NCI-H510A (cell line): ENCODE results near the gene TEX29.

Source experiments
- DNase-seq: peaks from one replicate; lab custom pipeline; 2025; lab: John Stamatoyannopoulos, UW

Gene TEX29

DNA sequence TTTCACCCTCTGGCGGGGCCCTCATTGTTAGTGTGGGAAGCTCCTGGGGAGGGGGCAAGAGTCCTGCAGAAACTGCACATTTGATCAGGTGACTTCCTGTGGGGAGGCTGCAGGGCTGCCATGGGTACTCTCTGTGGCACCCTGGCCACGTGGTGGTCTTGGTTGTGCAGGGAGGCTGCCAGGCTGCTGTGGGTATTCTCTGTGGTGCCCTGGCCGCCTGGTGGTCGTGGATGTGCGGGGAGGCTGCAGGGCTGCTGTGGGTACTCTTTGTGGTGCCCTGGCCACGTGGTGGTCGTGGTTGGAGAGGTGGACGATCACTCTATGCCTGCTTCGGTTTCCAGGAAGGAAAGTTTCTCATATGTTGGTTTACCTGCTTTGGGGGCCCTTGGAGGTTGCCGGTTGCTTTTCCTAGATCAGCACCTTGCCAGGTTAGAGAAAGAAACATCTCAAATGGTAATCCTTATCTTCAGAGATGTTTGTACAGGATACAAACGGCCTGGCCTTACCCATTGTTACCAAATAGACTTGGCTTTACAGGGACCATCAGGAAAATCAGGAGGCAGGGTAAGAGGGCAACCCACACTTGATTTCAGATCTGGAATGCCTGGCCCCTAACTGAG is 22.9 kb downstream of the TEX29 start:
- no peak for DNase-seq

DNA sequence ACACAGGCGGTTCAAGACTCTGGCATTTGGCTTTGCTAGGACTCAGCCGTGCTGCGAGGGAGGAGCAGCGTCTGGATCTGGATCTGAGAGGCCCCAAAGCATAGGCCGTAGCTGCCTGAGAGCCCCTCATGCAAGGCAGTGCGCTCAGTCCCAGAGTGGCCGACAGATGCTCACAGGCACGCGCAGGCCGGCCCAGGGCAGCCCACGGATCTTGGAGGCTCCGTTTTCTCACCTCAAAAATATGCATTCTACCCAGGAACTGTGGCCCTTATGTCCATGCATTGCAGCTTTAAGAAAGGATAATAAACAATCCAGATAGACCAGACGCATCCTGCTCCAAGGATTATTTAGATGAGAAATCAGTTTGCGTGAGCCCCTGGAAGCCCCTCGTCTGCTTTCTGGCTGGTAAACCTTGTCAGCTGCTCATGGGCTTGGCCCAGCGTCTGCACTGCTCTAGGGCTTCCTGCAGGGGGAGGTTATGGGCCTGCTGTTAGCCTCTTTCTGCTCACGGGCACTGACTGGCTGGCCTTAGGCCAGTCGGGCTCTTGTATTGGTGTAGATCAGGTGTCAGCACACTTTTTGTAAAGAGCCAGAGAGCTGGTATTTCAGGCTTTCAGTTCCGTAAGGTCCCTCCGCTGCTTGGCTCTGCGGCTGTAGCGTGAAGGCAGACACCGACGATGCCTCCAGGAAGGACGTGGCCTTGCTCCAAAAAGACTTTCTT is 24.2 kb downstream of the TEX29 start:
- peak; percentile 84 for DNase-seq

DNA sequence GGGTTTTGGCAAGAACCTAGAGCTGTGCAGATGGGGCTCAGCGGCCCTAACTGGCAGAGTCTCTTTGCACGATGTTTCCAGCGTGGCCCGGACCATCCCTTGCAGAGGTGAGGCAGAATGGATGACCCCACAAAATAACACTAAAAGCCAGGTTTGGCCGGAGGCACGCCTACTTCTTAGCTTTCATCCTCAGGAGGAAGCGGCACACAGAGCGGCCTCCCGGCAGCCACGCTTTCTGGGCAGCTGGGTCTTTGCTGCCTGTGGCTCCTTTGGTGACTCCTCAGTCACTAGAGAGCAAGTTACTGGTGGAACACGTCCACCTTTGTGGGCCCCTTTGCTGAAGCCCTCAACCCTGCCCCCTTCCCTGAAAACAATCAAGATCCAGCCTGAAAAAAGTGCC is 25.2 kb downstream of the TEX29 start:
- DNase-seq = no peak

DNA sequence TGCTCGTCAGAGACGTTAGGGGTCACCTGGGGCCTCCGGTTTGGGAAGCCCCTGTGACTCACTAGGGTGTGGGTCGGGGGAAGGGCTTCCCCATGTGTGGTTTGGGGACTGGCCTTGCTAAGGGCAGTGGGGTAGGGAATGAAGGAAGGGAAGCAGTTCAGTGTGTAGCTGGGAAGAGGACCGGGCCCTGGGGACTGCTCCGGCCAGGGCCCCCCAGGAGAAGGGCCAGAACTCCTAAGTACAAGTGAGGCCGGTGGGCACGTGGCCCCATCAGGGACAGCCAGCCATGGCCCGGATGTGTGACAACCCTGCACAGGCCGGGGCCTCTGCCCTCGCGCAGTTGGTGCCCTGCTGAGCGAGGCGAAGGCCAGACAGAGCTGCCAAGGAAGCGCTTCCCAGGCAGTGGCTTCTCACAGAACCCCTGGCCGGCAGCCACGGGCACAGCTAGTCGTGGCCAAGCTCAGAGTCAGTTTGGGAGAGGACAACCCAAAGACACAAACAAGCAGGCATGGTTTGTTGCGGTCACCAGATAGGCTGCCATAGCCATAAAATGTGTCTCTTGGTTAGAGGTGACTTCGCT is 25.7 kb downstream of the TEX29 start:
- DNase-seq = no peak

DNA sequence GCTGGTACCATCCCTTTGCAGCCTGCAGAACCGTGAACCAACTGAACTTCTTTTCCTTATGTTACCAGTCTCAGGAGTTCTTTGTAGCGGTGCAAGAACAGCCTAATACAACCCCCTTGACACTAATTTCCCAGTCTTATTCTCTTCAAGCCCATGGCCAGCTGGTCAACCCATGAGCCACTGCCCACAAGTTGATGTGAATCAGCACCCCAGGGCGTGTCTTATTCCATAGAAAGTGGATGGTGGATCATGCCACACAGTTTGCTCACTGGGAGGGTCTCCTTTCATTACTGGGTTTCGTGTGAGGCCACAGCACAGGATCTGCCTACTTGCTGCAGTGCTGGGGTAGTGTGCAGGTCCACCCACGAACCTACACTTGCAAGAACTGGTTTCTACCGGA is 27.0 kb downstream of the TEX29 start:
- DNase-seq = no peak

DNA sequence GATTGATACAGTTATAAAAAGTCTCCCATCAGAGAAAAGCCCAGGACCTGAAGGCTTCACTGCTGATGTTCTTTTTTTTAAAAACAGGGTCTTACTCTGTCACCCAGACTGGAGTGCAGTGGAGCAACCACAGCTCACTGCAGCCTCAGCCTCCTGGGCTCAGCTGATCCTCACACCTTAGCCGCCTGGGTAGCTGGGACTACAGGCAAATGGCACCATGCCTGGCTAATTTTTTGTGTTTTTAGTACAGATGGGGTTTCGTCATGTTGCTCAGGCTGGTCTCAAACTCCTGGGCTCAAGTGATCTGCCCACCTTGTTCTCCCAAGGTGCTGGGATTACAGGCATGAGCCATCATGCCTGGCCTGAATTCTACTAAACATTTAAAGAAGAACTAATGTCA is 33.1 kb downstream of the TEX29 start:
- no peak for DNase-seq

DNA sequence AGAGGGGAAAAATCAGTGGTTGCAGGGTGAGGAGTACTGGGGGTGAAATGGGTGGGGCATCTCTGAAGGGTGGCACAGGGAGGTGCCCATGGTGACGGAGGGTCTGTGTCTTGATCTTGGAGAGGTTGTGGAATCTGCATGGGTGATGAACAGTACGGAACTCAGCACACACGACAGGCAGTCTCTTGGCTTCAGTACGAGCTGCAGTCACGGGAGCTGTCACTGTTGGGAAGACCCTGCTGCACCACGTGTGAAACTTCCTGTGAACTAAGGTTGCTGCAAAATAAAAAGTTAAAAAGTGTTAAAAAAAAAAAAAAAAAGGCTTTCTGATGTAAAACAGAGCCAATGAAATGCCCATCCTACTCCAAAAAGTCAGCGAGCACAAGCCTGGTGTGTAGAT is 34.3 kb downstream of the TEX29 start:
- DNase-seq = no peak

DNA sequence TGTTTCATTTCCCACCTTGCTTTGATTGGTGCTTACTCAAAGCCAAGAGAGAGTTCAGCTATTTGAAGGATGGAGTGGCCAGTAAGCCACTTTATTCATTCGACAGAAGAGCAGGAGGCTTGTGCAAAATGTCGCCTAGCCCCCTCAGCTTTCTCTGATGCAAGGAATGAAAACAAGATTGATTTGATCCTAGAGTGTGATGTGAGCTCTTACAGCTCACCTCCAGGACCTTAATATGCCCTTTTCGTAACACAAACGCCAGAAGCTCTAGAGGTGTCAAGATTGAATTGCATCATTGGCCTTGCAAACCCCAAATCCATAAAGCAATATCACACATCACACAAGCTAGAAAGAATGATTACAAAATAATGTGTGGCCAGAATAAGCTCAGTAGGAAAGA is 36.4 kb downstream of the TEX29 start:
- DNase-seq = no peak

DNA sequence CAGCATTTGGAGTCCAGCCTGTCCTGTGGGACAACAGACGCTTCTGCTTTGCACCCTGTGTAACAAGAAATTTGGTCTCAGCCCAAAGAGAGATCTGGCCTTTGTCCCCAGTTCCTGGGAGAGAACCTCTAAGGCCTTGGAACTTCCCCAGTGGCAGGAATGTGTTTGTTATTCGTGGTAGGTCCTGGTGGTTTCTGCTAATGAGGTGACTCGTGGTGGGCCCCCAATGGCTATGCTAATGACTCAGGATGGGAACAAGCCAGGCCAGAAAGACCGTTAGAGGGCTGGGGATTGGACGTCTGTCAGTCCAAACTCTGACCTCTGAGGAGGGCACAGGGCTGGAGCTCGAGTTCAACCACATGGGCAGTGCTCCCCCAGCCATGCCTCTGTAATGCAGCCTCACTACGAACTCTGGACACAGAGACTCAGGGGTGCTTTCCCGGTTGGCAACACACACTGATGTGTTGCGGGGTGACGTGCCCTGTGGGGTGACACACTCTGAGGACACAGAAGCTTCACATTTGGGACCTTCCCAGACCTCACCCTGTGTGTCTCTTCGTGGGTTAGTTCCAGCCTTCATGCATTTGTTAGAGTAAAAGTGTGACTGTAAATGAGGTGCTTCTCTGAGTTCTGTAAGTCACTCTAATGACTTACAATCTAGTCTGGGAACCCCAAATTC is 38.9 kb downstream of the TEX29 start:
- DNase-seq = no peak

DNA sequence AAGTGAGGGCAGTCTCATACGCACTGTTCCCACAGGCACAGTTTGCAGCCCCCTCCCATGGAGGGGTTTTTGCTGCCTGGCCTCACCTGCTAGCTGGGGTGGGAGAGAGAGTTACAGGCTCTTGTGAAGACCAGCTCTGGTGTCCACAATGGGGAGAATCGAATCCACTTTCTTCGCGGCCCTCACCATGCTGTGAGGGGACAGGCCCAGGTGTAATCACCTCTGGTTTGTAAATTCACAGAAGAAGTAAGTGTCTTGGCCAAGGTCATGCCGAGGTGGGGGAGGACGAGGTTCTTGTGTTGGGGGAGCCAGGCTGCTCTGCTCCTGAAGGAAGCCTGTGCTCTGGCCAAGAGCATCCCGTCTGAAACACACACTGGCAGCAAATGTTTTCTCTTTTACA is 39.5 kb downstream of the TEX29 start:
- no peak for DNase-seq

DNA sequence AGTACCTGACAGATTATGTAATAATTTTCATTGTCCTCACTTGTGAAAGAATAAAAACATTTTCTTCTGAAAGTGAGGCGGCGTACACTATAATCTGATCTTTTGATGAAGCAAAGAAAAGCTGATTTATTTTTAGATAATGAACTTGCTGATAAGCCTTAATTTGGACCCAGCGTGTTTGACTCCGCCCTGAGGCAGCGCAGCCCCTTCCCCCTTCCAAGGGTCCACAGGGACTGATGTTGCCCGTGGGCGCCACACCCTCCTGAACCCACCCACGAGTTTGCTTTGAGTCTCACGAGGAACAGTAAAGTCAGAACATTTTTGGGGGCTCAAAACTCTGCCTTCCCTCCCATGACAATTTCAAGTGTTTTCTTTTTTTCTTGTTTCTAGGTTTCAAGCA is 40.0 kb downstream of the TEX29 start:
- no peak for DNase-seq

DNA sequence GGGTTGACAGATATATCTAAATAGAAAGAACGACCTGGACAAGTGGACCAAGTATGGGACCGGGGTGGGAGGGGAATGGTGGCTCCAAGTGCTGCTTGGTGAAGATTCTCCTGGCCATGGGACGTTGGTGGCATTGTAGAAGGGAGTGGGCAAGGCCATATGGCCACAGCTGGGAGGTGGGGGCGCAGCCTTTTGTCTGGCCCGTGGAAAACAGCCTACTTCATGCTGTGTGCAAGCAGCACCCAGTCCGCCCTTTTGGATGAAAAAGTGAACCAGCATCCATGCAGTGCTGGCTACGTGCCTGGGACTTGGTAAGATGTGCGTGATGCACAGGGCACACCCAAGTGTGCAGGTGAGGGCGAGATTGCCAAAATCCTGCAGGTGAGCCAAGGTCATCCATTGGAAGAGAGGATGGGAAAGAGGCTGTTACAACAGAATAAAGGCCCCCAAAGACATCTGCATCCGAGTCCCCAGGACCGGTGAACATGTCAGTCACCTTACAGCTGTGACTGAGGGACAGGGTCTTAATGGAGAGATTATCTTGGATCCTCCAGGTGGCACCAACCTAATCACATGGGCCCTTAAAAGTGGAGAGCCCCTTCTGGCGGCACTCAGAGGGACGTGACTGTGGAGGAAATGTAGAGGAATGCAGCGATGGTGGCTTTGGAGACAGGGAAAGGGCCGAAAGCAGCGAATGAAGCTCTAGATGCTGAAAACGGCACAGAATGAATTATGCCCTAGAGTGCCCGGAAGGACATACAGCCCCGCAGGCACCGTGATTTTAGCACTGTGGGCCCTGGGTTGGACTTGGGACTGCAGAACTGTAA is 40.8 kb downstream of the TEX29 start:
- DNase-seq = no peak

DNA sequence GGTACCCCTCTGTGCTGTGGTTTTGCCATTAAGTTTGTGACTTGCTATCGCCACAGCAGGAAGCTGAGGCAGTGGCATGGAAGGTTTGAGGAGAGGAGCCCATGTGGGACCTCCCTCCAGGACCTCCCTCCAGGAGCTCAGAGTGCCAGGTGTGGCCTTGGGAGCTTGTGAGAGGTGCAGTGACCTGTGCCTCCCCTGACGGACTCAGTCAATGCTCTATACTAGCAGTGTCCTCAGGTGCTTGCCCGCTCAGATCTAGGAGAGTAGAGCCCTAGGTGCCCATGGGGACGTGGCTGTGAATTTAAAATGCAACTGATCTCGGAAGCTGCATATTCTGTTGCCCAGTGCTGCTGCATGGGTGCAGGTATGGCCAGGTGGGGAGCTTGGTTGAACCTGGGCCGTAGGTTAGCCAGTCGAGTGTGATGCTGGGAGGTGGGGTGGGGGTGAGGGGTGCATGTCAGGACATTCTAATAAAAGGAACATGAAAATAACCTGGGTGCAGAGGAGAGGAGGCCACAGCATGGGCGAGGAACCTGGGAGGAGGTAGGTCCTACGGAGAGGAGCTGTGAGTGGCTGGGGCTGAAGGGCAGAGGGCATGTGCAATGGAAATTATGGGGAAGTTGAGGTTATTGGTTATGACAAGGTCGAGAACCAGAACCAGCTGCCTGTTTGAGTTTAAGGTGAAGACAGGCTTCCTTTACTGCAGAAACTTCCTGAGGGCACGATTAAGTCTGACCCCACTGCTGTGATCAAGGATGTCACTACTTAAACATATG is 41.6 kb downstream of the TEX29 start:
- no peak for DNase-seq

DNA sequence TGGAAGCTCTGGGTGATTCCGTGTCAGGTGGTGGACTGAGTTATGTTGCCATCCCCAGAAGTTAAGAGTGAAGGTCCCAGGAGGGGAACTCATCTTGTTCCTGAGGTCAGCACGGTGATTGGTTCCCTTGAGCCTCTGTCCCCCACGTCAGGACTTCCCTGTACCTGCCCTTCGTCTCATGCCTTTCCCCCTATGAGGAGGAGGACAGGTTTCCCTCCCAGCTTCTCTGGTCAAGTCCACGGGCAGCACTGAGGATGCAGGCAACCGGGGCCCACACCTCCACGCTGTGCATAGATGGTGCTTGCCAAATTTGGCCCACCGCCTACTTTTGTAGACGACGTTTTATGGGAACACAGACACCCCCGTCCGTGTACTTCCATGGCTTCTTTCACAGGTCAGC is 42.7 kb downstream of the TEX29 start:
- DNase-seq = no peak

DNA sequence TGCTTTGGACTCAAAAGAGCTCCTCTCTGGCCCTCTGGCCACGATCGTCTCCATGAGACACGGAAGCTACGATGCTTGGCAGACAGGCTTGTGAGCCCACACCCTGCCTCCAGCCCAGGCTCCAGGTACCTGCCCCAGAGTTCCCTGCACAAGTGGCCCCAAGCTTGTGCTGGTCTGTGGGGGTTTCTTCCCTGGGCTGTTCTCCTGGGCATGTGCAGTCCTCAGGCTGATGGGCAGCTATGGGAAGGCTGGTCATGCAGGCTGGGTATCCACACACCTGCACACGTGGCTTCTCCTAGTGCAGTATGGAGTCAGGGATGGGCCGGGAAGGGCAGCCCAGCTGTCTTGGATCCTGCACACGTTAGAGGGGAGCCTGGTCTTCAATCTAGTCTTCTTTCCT is 43.1 kb downstream of the TEX29 start:
- no peak for DNase-seq

DNA sequence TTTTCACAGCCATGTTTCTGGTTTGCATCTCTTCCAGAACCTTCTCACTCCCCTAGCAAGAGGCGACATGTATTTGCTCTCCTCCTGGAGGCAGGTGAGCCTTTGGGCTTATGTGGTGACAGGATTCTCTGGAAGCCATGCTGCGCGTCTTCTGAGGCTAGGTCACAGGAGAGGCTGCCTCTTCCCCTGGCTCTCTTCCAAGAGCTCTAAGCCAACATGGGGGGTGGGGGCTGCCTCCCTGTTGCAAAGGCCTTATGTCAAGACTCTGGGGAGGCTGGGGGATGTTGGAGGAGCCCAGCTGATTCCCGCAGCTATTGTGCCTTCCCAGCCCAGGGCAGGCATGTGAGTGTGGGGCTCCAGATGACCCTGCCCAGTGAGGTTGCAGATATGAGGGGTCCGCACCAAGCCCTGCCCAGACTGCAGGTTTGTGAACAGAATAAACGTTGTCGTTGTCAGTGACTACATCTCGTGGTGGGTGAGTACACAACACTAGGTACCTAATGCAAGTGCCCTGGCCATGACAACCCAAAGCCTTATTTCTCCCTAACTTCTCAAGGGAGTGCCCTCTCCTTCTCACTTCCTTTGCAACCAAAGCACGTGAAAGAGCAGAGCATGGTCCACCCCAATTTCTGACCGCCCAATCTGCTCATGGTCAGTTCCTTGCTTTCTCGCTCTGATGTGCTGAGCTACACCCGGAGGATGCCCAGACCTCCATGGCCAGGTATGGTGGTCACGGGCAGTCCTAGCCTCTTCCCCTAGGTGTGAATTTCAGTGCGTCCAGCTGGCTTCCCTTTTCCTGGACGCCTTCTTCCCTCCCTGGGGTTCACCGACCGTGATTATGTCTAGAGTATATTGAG is 44.9 kb downstream of the TEX29 start:
- DNase-seq = no peak

DNA sequence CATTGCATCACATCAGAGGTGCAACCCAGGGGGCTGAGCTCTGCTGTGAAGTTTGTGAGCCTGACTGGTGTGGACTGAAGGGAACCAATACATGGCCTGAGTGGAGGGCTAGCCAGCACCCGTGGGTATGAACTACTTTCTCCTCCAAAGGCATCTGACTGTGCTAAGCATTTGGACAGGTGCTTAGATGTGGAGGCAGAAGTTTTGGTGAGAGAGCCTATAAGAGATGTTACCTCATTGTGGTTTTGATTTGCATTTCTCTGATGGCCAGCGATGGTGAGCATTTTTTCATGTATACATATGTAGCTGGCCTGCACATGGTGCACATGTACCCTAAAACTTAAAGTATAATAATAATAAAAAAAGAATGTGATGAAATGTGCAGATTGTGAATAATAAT is 46.9 kb downstream of the TEX29 start:
- DNase-seq = no peak

DNA sequence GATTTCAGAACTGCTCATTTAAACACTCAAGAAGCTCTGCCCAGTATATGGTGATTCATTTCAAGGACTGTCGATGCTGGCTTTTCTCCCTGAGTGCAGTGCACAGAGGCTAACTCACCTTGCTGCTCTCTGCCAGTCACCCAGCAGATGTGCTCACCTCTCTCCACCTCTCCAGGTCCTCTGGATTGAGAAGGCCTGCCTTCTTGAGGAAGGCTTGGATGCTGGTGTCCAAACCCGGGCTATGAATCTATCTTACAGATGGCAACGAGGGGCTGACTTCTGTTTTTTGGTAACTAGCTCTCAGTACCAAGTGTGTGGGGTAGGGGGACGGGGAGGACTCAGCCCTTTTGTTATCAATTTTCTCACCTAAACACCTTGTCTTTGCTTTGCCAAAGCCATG is 47.6 kb downstream of the TEX29 start:
- DNase-seq = no peak

DNA sequence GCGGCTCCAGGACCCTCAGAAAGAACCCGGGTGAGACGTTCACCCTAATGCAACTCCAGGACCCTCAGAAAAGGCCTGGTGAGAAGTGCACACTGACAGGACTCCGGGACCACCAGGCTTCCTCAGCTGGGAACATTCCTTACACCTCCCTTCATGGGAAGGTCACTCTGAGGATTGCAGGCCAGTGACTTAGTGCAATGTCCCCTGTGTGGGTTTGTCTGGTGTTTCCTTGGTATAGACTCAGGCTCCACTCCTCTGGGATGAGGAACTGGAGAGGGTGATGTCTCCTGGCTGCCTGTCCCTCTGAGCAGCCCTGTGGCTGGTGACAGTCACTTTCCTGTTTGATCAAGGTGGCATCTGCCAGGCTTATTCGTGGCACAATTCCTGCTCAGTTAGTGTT is 49.7 kb downstream of the TEX29 start:
- DNase-seq = no peak
